ENCODE data around the gene EHMT2.
"Not testable (repeated sequence)": the region's sequence is repeated elsewhere in the genome, so short reads cannot be mapped to it uniquely, and the experiment has no call there.

Gene EHMT2

DNA sequence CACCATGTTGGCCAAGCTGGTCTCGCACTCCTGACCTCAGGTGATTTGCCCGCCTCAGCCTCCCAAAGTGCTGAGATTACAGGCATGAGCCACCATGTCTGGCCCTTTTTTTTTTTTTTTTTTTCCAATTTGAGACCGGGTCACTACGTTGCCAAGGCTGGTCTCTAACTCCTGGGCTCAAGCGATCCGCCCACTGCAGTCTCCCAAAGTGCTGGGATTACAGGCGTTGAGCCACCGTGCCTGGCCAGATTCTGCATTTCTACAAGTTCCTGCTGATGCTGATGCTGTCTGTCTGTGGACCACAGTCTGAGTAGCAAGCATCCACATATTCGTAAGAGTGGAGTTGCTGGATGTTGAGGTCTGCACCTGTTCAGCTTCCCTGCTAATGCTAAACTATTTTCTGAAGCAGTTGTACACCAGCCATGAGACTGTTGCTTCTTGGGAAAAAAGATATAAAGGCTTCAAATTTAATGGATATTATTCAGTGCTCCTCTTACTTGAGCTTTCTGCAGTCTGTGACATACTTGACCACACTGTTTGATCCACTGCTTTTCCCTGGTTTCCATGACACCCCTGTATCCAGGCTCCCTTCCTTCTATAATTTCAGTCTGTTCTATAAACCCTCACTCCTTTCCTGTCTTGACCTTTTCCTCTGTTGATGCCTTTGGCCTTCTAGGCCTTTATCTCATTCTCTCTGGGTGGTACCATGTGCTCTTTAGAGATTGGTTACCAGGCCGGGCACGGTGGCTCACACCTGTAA is 14.5 kb upstream of the EHMT2 start:
- Histone ChIP-seq H3K18ac (ENCODE audit: low read length) (no peak overlapping the region), H3K36me3 (ENCODE audit: control insufficient read depth in 1 of 2, insufficient read depth in 2 of 2, low read length in 2 of 2) (no peaks in the 10 kb centered on the region), H3K4me2 (ENCODE audit: low read length) (no peak overlapping the region), H3K9ac (ENCODE audit: low read length) (no peak overlapping the region), H2BK120ac (ENCODE audit: insufficient read depth, low read length, poor library complexity) (no peak overlapping the region), H3K23ac (ENCODE audit: low read length) (no peak overlapping the region), H3K4ac (ENCODE audit: low read depth, low read length) (no peak overlapping the region), H2BK5ac (ENCODE audit: low read depth, low read length, poor library complexity) (no peak overlapping the region), H3K9me3 (ENCODE audit: insufficient read depth, low read depth, low read length) (peaks cover 2% of the 10 kb centered on the region), H2AK5ac (ENCODE audit: low read length) (no peak overlapping the region), H3K4me1 (ENCODE audit: control insufficient read depth in 1 of 2, insufficient read depth in 2 of 2, low read length in 2 of 2) (peaks cover 0 to 2% of the 10 kb centered on the region in 2 experiments), H3K27ac (ENCODE audit: low read depth, low read length) (no peak overlapping the region), H2AFZ (ENCODE audit: insufficient read depth, low read length, poor library complexity) (no peak overlapping the region), H4K91ac (ENCODE audit: low read depth, low read length) (no peak overlapping the region), H4K12ac (ENCODE audit: low read depth, low read length) (no peak overlapping the region), H3K27me3 (ENCODE audit: insufficient read depth, low read length) (no peaks in the 10 kb centered on the region), H3K14ac (ENCODE audit: low read length) (no peak overlapping the region), H2BK12ac (ENCODE audit: low read length) (no peak overlapping the region), H3K79me1 (ENCODE audit: low read length) (no peaks in the 10 kb centered on the region), H3K4me3 (ENCODE audit: low read depth, low read length) (no peak overlapping the region), H3K79me2 (ENCODE audit: control insufficient read depth, insufficient read depth, low read length, poor library complexity) (no peaks in the 10 kb centered on the region), H4K8ac (ENCODE audit: low read depth, low read length) (no peak overlapping the region)
- WGBS (ENCODE audit: extremely low coverage, insufficient coverage, insufficient read length): no CpG with 5 or more reads among the region's 11 CpGs
- no peak for DNase-seq

DNA sequence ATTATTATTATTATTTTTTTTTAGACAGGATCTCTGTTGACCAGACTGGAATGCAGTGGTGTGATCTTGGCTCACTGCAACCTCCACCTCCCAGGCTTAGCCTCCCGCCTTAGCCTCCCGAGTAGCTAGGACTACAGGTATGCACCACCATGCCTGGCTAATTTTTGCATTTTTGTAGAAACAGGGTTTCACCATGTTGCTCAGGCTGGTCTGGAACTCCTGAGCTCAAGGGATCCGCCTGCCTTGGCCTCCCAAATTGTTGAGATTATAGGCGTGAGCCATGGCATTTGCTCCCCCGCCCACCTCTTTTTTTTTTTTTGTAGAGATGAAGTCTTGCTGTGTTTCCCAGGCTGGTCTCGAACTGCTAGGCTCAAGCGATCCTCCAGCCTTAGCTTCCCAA is 11.8 kb upstream of the EHMT2 start:
- not testable (repeated sequence) for H2BK12ac ChIP-seq (ENCODE audit: low read length); H3K14ac ChIP-seq (ENCODE audit: low read length); H2AFZ ChIP-seq (ENCODE audit: insufficient read depth, low read length, poor library complexity); H3K27me3 ChIP-seq (ENCODE audit: insufficient read depth, low read length); H3K18ac ChIP-seq (ENCODE audit: low read length); H3K79me2 ChIP-seq (ENCODE audit: control insufficient read depth, insufficient read depth, low read length, poor library complexity); H3K4me1 ChIP-seq (ENCODE audit: control insufficient read depth in 1 of 2, insufficient read depth in 2 of 2, low read length in 2 of 2); H4K12ac ChIP-seq (ENCODE audit: low read depth, low read length); H4K91ac ChIP-seq (ENCODE audit: low read depth, low read length); H3K4ac ChIP-seq (ENCODE audit: low read depth, low read length); H3K9ac ChIP-seq (ENCODE audit: low read length); H3K36me3 ChIP-seq (ENCODE audit: control insufficient read depth in 1 of 2, insufficient read depth in 2 of 2, low read length in 2 of 2); H3K4me2 ChIP-seq (ENCODE audit: low read length); H3K23ac ChIP-seq (ENCODE audit: low read length); H3K9me3 ChIP-seq (ENCODE audit: insufficient read depth, low read depth, low read length); H3K4me3 ChIP-seq (ENCODE audit: low read depth, low read length); H3K27ac ChIP-seq (ENCODE audit: low read depth, low read length); H2BK120ac ChIP-seq (ENCODE audit: insufficient read depth, low read length, poor library complexity); H2AK5ac ChIP-seq (ENCODE audit: low read length); H4K8ac ChIP-seq (ENCODE audit: low read depth, low read length); H2BK5ac ChIP-seq (ENCODE audit: low read depth, low read length, poor library complexity); H3K79me1 ChIP-seq (ENCODE audit: low read length)
- DNase-seq: peak; percentile 82 to 87
- no CpG with 5 or more reads among the region's 7 CpGs for WGBS (ENCODE audit: extremely low coverage, insufficient coverage, insufficient read length)

DNA sequence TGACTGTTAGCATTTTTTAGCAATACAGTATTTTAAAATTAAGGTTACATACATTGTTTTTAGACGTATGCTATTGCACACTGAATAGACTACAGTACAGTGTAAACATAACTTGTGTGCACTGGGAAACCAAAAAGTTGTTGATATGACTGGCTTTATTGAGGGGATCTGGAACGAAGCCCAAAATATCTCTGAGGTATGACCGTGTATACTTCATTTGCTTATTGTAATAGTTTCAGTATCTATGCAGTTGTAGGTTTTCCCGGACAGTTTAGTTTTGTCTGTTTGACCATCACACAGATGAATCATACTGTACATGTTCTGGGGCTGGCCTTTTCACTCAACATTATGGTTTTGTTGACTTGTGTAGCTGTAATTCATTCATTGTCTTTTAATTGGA is 11.3 kb upstream of the EHMT2 start:
- Histone ChIP-seq H2AK5ac (ENCODE audit: low read length) (no peak overlapping the region), H2AFZ (ENCODE audit: insufficient read depth, low read length, poor library complexity) (no peak overlapping the region), H3K79me2 (ENCODE audit: control insufficient read depth, insufficient read depth, low read length, poor library complexity) (no peaks in the 10 kb centered on the region), H3K9ac (ENCODE audit: low read length) (no peak overlapping the region), H2BK5ac (ENCODE audit: low read depth, low read length, poor library complexity) (no peak overlapping the region), H3K14ac (ENCODE audit: low read length) (no peak overlapping the region), H3K27ac (ENCODE audit: low read depth, low read length) (no peak overlapping the region), H3K79me1 (ENCODE audit: low read length) (no peaks in the 10 kb centered on the region), H3K4me1 (ENCODE audit: control insufficient read depth in 1 of 2, insufficient read depth in 2 of 2, low read length in 2 of 2) (no peaks in the 10 kb centered on the region), H4K91ac (ENCODE audit: low read depth, low read length) (no peak overlapping the region), H3K9me3 (ENCODE audit: insufficient read depth, low read depth, low read length) (peaks cover 2% of the 10 kb centered on the region), H3K36me3 (ENCODE audit: control insufficient read depth in 1 of 2, insufficient read depth in 2 of 2, low read length in 2 of 2) (no peaks in the 10 kb centered on the region), H2BK12ac (ENCODE audit: low read length) (no peak overlapping the region), H3K27me3 (ENCODE audit: insufficient read depth, low read length) (no peaks in the 10 kb centered on the region), H4K8ac (ENCODE audit: low read depth, low read length) (no peak overlapping the region), H3K4me3 (ENCODE audit: low read depth, low read length) (no peak overlapping the region), H3K18ac (ENCODE audit: low read length) (no peak overlapping the region), H2BK120ac (ENCODE audit: insufficient read depth, low read length, poor library complexity) (no peak overlapping the region), H3K4ac (ENCODE audit: low read depth, low read length) (no peak overlapping the region), H4K12ac (ENCODE audit: low read depth, low read length) (no peak overlapping the region), H3K4me2 (ENCODE audit: low read length) (no peak overlapping the region), H3K23ac (ENCODE audit: low read length) (no peak overlapping the region)
- no CpG with 5 or more reads among the region's 4 CpGs for WGBS (ENCODE audit: extremely low coverage, insufficient coverage, insufficient read length)
- DNase-seq: peak in 1 of 2 donors; percentile 58

DNA sequence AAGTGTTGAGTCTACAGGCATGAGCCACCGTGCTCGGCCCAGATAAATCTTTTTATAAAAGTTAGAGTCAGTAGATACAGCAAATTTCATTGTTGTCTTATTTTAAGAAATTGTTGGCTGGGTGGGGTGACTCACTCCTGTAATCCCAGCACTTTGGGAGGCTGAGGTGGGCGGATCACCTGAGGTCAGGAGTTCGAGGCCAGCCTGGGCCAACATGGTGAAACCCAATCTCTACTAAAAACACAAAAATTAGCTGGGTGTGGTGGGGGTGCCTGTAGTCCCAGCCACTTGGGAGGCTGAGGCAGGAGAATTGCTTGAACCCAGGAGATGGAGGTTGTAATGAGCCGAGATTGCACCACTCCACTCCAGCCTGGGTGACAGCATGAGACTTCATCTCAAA is 10.8 kb upstream of the EHMT2 start:
- H4K12ac ChIP-seq (ENCODE audit: low read depth, low read length); H3K4me1 ChIP-seq (ENCODE audit: control insufficient read depth in 1 of 2, insufficient read depth in 2 of 2, low read length in 2 of 2); H3K14ac ChIP-seq (ENCODE audit: low read length); H3K9me3 ChIP-seq (ENCODE audit: insufficient read depth, low read depth, low read length); H3K27ac ChIP-seq (ENCODE audit: low read depth, low read length); H4K8ac ChIP-seq (ENCODE audit: low read depth, low read length); H2AK5ac ChIP-seq (ENCODE audit: low read length); H2BK12ac ChIP-seq (ENCODE audit: low read length); H3K36me3 ChIP-seq (ENCODE audit: control insufficient read depth in 1 of 2, insufficient read depth in 2 of 2, low read length in 2 of 2); DNase-seq; H3K79me2 ChIP-seq (ENCODE audit: control insufficient read depth, insufficient read depth, low read length, poor library complexity); H3K18ac ChIP-seq (ENCODE audit: low read length); H3K4ac ChIP-seq (ENCODE audit: low read depth, low read length); H3K27me3 ChIP-seq (ENCODE audit: insufficient read depth, low read length); H2BK5ac ChIP-seq (ENCODE audit: low read depth, low read length, poor library complexity); H3K4me2 ChIP-seq (ENCODE audit: low read length); H3K23ac ChIP-seq (ENCODE audit: low read length); H3K4me3 ChIP-seq (ENCODE audit: low read depth, low read length); H3K9ac ChIP-seq (ENCODE audit: low read length); H3K79me1 ChIP-seq (ENCODE audit: low read length); H2AFZ ChIP-seq (ENCODE audit: insufficient read depth, low read length, poor library complexity); H4K91ac ChIP-seq (ENCODE audit: low read depth, low read length); H2BK120ac ChIP-seq (ENCODE audit: insufficient read depth, low read length, poor library complexity): not testable (repeated sequence)
- no CpG with 5 or more reads among the region's 5 CpGs for WGBS (ENCODE audit: extremely low coverage, insufficient coverage, insufficient read length)

All from trophoblast cell (in vitro differentiated cells and primary cell).